Amygdala (tissue), 56 donors: ENCODE data around the gene CACNA1C.
"Not testable (repeated sequence)": the region's sequence is repeated elsewhere in the genome, so short reads cannot be mapped to it uniquely, and the experiment has no call there.

Experiments used
- DNase-seq, 56 donors: peaks; one replicate each; lab custom pipeline; 2025; lab: John Stamatoyannopoulos, UW

Gene CACNA1C

GRCh38 chr12:2682296-2683251 is 629.8 kb downstream of the CACNA1C start:
- DNase-seq, result no peak

DNA sequence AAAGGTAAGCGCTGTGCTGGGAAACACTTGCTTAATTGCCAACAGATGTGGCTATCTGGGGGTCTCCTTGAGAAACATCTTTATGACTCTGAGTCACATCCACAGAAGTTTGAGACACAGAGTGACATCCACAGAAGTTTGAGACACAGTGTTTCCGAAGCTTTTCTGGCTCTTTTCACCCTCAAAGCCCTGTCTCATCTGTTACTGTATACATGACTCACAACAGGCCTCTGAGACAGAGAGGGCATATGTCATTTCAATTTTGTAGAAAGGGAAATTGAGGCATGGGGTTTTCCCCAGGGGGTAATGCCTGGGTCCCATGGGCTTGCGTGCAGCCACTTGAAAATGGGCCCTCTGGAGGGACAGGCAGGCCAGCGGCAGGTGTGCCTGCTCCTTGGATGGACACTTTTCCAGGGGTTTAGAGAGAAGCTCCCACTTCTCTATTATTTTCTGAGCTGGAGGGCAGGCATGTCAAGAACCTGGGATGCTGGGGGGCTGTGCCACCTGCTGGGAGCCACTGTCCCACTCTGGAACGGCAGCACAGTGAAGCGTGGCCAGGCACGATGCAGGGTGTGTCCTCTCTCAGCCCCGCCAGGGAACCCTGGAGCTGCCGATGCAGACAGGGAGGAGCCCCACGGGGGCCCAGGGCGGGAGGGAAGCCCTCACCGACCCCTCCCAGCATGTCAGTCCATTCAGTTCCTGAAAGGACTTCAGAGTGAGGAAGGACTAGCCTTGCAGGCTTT is 630.7 kb downstream of the CACNA1C start:
- no peak for DNase-seq

DNA sequence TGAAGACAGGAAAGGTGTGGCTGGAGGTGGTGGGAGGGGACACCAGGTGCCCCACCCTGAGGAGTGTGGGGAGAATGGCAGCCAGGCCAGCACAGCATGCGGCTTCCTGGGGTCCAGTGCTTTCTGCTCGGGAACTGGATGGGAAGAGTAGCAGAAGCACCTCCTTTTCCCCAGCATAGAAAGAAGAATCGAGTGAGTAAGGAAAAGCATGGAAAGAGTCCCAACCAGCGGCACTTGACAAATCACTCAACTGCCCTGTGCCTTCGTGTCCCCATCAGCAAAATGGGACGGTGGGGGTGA is 631.2 kb downstream of the CACNA1C start:
- not testable (repeated sequence) for DNase-seq

DNA sequence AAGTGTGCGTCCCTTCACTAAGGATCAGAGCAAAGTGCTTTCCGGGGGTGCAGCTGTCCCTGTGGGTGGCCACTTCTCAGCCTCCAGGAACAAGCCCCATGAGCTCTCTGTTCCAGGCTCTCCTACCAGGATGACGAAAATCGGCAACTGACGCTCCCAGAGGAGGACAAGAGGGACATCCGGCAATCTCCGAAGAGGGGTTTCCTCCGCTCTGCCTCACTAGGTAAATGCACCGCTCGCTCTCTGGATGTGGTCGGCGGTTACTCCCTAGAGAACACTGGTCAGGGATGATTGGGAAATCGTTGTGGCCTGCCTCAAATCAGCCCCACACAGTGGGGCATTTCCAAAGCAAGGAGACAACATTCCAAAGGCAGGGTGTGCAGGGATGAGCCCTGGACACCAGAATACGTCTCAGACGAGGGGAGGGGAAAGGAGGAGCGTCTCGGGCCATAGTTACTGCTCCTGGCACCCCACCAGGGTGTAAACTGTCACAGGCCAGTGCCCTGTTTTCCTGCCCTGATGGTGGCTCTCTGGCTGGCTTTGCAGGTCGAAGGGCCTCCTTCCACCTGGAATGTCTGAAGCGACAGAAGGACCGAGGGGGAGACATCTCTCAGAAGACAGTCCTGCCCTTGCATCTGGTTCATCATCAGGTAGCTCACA is 633.0 kb downstream of the CACNA1C start:
- DNase-seq, result not testable (repeated sequence)

DNA sequence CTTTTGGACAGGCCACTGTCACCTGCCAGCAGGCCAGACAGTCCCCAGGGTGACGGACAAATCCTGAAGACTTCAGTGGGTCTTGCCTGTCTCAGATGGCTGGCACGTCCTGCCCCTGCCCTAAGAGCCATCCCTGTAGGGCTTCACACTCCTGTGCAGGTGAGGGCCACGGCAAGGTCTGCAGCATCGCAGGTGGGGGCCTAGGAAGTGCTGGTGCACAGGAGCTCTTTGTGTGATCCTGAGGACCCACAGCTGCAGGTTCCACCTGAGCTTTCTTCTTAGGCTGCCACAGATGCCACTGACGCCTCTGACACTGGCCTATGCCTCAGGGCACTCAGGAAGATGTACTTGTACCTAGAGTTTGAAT is 633.5 kb downstream of the CACNA1C start:
- DNase-seq, result no peak

DNA sequence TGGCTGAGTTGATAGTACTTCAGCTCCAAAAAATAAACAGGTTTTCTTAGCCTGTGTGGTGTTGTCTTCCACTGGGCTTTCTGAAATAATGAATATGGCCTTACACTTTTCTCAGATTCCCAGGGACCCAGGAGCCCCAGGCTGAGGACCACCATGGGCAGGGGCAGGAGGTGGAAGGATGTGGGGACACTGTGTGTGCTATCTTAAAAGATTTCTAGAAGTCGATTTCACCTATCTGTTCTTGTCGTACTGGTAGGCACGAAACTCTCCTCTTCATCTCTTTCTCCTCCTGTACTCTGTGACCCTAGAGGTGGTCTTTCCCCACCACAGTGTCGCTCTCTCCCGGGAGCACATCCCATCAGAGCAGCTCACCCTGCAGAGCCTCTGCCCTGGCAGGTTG is 634.3 kb downstream of the CACNA1C start:
- DNase-seq, result no peak

GRCh38 chr12:2687726-2688125 is 634.9 kb downstream of the CACNA1C start:
- DNase-seq, result no peak

- DNase-seq, result no peak
Observed at GRCh38 chr12:2688381-2688931, 635.7 kb downstream of the CACNA1C start.

DNA sequence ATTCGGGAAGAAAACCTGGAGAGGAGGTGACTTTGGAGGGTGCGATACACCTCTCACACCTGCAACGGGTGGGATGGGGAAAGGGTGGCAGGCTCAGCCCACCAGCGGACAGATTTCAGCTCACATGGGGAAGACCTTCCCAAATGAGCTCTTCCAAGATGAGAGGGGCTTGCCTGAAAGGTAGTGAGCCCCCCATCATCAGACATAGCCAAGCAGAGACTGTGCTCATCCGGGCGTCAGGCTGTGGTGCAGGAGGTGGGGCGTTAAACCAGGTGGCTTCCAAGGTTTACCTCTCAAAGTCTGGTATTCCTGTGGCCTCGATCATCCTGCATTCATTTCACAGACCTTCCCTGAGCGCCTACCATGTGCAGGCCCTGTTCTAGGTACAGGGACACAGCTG is 636.6 kb downstream of the CACNA1C start:
- no peak for DNase-seq

DNA sequence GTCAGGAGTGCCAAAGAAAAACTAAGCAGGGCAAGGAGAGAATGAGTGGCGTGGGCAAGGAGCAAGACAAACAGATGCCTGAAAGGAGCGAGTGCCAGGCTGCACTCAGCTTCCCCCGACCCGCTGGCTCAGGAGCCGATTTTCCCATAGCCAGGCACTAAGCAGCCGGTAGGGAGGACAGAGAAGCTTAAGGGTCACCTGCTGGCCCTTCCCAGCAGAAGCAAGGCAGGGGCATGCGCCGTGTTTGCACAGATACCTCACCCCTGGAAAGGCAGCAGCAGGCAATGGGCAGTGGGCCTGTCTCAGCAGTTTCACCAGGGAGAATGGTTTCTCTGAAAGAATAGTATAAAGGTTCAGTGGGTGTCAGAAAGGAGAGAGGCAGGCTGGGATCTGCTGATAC is 637.1 kb downstream of the CACNA1C start:
- no peak for DNase-seq

GRCh38 chr12:2690348-2691005 is 637.7 kb downstream of the CACNA1C start:
- no peak for DNase-seq

GRCh38 chr12:2691006-2691344 is 638.2 kb downstream of the CACNA1C start:
- no peak for DNase-seq

GRCh38 chr12:2691345-2692071 is 638.7 kb downstream of the CACNA1C start:
- DNase-seq, result no peak

DNA sequence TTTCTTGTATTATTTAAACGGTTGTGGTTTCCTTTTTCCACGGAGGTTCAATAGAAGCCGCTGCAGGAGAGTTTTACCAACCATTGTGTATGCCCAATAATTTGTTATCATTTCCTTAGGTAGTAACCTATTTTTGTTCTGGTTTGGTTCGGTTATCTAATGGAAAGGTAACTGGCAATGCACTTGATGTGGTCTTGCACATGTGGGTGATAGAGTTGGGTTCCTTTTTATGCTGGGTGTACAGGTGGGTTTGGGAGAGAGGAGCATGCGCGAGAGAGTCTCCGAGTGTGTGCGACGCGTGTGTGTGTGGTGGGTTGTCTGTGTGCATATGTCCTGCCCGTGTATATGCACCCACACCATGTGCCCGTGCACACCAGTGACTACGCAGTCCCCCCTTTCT is 639.3 kb downstream of the CACNA1C start:
- no peak for DNase-seq

DNA sequence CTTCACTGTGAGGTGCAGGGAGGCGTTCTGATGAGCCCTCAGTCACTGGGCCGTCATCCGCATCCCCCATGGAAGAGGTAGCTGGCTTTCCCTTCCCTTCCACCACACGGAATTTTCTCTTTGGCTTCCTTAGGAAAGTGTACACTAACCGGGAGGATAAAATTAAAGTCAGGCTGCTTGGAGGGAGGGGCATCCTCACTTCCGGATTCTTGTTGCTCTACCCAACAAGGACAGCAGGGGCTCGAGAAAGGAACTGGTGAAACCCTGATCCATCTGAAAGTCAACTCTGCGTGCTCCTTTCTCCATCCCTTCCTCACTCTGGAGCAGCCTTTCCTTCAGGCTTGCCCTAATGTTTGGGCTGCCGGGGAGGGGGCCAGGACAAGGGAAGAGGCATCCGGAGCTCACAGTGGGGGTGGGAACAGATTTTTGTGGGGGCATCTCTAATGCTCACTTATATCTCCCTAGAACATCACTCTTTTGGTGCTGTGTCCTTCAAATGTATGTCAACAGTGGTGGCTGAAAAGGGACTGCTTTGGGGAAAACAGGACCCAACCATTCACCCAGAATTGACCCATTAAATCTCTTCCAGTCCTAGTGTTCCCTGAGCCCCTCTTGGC is 640.6 kb downstream of the CACNA1C start:
- no peak for DNase-seq

GRCh38 chr12:2693980-2694610 is 641.3 kb downstream of the CACNA1C start:
- DNase-seq, result no peak

DNA sequence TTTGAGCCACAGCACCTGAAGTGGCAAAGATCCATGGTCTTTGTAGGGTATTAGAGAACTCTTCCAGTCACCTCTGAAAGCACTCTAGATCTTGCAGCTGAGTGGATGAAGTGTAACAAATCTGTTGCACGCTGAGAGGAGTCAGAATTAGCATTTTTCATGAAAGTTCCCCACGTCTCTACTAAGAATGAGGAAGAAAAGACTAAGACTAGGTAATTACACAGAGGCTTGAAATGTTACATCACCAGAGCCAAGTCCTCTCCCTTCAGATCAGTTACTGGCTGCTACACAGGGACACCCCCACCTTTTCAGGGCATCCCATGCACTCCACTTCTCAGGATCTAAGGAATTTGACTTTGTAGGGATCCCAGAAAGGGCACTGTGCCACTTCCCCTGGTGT is 643.3 kb downstream of the CACNA1C start:
- DNase-seq, result no peak

DNA sequence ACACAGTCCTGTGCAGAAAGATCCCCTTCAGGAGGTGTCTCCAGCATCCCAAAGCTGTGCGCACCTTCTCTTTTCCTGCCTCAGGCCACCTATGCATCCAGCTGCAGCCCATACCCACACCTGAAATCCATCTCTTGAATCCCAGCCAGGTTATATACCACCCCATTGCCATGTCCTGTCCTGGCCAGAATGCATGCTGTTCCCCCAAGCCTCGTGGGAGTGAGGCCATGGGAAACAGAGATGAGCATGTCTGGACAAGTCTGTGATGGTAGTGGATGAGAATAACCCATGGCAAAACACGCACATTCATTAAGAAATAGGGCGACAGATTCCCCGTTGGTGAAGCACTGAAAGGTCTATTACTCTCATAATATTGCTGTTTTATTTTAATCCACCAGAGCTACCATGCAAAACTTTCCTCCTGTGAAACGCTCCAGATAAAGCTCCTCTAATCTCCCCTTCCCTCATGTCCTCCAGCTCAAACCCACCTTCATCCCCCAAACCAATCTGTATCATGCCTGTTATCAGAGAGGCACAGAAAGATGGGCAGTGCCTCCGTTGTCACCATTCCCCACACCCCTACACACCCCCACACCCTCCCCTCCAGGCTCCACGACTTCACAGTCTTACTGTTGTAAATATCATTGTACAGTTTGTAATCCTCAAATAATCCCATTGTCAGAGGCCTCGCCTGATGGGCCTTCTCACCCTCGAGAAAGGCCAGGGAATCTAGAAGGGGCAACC is 644.4 kb downstream of the CACNA1C start:
- DNase-seq, result no peak
